COR-L47 (cell line): Measurements from ENCODE around the gene PTGES3L.
"Not testable (repeated sequence)": the region's sequence is repeated elsewhere in the genome, so short reads cannot be mapped to it uniquely, and the experiment has no call there.

Experiments used
- DNase-seq: peaks from one replicate; lab custom pipeline; 2025; lab: John Stamatoyannopoulos, UW

PTGES3L gene

DNA sequence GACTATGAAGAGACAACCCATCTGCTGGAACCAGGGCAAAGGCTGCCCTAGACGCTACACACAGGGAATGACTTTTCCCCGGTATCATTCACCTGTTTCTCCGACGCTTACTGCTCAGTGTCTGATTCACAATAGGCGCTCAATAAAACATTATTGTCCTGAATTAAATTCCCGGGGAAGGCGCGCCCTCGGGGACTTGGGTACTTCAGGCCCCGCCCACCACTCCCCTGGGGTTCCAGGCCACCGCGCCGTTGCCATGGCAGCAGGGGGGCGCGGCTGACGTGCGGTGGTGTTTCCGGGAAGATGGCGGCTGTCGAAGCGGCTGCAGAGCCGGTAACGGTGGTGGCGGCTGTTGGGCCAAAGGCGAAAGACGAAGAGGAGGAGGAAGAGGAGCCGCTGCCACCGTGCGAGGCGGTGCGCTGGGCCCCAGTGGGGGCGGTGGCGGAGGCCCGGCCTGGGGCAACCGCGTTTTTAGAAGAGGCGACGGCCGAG lies 440 bp upstream of the PTGES3L start, which contains the start of gene RUNDC1:
Gene RUNDC1 (plus strand): TSS at position 292 of the 492 bp plus-strand sequence. CDS start 12 bp downstream, at position 304.
- DNase-seq, result peak; percentile 89

DNA sequence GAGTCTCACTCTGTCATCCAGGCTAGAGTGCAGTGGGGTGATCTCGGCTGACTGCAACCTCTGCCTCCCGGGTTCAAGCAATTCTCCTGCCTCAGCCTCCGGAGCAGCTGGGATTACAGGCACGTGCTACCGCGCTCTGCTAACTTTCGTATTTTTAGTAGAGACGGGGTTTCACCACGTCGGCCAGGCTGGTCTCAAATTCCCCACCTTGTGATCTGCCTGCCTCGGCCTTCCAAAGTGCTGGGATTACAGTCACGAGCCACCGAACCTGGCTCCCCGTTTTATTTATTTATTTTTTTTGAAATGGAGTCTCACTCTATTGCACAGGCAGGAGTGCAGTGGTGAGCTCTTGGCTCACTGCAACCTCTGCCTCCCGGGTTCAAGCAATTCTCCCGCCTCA lies 4.2 kb downstream of the PTGES3L start:
- not testable (repeated sequence) for DNase-seq

GRCh38 chr17:42975265-42975664 lies 4.6 kb downstream of the PTGES3L start:
- no peak for DNase-seq

DNA sequence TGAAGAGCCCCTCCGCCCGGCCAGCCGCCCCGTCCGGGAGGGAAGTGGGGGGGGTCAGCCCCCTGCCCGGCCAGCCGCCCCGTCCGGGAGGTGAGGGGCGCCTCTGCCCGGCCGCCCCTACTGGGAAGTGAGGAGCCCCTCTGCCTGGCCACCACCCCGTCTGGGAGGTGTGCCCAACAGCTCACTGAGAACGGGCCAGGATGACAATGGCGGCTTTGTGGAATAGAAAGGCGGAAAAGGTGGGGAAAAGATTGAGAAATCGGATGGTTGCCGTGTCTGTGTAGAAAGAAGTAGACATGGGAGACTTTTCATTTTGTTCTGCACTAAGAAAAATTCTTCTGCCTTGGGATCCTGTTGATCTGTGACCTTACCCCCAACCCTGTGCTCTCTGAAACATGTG lies 6.6 kb downstream of the PTGES3L start:
- DNase-seq, result not testable (repeated sequence)

- DNase-seq, result no peak
Observed at GRCh38 chr17:42971589-42971988, 8.3 kb downstream of the PTGES3L start.

DNA sequence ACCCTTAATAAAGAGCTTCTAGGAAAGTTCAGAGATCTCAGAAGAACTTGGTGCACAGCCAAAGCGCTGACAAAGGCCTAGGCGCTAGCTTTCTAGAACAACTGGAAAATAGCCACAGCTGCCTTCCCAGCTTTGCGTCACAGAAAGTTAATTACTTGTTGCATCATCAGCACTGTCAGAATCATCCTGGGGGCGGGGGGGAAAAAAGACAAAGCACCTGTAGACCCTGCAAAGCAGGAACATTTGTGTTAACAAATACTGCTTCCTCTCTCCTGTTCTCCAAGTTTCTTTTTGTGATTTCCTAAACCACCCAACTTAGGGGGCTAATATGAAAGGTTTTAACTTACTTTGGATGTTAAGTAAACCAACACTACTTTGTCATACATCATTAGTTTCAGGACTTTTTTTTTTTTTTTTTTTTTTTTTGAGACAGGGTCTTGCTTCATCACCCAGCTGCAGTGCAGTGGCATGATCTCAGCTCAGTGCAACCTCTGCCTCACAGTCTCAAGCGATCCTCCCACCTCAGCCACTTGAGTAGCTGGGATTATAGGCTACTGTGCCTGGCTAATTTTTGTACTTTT lies 10.8 kb downstream of the PTGES3L start:
- DNase-seq, result no peak

GRCh38 chr17:42967925-42968324 lies 12.0 kb downstream of the PTGES3L start:
- no peak for DNase-seq

- DNase-seq, result peak; percentile 84
Observed at GRCh38 chr17:42964161-42964932, 15.5 kb downstream of the PTGES3L start, which contains the start of gene AARSD1. TSS of gene AARSD1 (minus strand) at chr17:42964454. CDS start at chr17:42964440, 14 bp downstream.

DNA sequence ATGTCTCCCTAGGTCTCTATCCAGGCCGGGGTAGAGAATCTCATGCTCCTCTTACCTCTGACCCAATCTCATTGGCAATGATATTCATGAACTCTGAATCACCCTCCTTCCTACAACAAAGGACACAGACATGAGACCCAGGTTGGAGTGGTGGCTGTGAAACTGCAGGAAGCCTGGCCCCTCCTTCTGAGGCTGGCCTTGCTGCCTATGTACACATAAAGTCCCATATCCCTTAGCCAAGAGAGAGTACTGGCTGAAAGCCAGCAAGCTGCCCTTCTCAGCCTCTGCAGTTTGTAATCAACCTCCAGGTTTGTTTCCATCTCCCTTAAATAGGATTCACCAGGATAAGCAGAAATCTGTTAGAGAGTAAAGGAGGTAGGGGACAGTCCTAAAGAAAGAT lies 26.2 kb downstream of the PTGES3L start:
- no peak for DNase-seq

- DNase-seq, result no peak
Observed at GRCh38 chr17:42950044-42950783, 29.7 kb downstream of the PTGES3L start.

- DNase-seq, result no peak
Observed at GRCh38 chr17:42946812-42947211, 33.1 kb downstream of the PTGES3L start.

DNA sequence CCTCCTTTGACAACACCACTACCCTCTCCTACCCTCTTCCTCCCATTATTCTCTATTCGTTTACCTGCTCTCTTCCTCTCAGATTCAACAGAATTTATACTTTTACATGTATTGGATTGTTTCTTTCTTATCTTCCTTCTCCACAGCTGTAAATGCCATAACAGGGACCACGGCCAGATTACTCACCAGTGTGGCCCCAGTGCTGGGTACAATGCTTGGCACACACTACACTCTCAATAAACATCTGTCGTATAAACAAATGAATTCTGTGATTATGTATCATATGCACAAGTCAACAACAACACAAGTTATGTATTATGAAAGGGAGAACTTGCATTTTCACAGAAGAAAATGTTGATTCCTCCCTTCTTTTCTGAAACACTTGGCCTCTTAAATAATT lies 35.7 kb downstream of the PTGES3L start:
- DNase-seq, result no peak

GRCh38 chr17:42937712-42938596 lies 41.9 kb downstream of the PTGES3L start:
- DNase-seq, result peak; percentile 62

GRCh38 chr17:42929497-42929844 lies 50.4 kb downstream of the PTGES3L start:
- no peak for DNase-seq

- peak; percentile 77 for DNase-seq
Observed at GRCh38 chr17:42928714-42929496, 51.0 kb downstream of the PTGES3L start.

DNA sequence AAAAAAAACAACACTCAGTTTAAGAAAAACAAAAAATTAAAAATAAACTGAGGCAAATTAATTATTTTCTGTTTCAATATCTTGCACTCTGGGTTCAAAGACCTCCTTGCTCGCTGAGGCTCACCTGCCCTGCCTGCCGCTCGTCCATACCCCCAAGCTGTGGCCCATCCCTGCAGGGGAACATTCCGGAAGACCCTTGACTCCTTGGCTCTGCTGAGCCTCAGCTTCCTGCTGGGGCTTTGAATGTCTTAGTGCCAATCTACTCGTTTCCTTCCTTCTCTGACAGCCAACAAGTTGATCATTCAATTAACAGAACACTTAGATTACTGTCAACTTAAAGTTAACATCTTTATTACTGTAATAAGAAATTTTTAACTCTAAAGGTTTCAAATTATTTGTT lies 55.0 kb downstream of the PTGES3L start:
- no peak for DNase-seq

GRCh38 chr17:42923472-42923871 lies 56.4 kb downstream of the PTGES3L start:
- not testable (repeated sequence) for DNase-seq

DNA sequence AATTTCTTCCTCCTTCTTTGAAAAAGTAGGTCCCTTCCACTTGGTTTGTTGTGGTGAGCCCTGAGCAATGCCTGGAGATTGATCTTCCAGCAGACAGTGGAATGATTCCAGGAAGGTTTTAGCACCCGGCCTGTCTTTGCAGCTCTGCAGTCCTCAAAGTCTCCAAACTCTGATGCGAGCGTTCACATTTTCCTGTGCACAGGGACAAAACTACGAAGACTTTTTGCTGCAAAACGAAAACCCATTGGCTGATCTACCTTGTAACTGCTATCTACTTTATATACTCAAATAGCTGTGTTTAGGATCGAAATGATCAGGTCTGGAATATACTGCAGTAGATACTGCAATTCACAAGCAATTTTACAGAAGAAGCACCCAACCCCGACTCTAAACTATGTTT lies 57.6 kb downstream of the PTGES3L start:
- DNase-seq, result no peak

DNA sequence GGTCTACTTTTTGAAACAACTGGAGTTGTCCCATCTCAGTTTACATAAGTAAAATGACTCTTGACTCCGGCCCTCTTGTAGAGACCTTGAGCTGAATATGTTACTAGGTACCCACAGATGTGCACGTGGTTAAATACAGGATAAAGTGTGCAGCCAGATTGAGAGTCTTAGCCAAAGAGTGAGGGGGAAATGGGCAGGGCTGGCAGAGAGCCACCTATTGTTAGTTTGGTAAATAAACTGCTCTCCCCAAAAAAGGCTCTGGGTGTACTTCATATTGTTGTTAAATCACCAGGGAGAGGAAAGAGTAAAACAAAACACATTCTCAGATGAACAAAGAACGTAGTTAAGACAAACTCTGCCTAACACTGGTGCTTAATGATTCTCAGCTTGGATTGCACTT lies 59.0 kb downstream of the PTGES3L start:
- peak; percentile 78 for DNase-seq

GRCh38 chr17:42920106-42920900 lies 59.6 kb downstream of the PTGES3L start:
- no peak for DNase-seq
